Endodermal cell (in vitro differentiated cells): ENCODE measurements around the gene SDC1. TPM values are rescaled to one million over a fixed set of nuclear protein-coding genes. Genes with fewer than 3 reads are reported as not detected.

Source experiments
- DNase-seq: peaks from one replicate; pipeline ENCODE4 v3.0.0-alpha.2; 2017
- H3K27ac ChIP-seq: 2 replicates; pipeline ENCODE4 v1.5.1; 2013; ENCODE audit warnings: mild to moderate bottlenecking, low read depth, low read length, moderate library complexity
- H3K27me3 ChIP-seq: 2 replicates; pipeline ENCODE4 v1.6.1; 2013; ENCODE audit warnings: mild to moderate bottlenecking, low read length, moderate library complexity; ENCODE audit not compliant: insufficient read depth, control insufficient read depth, poor library complexity, severe bottlenecking
- H3K36me3 ChIP-seq: 2 replicates; pipeline ENCODE4 v1.7.0; 2013; ENCODE audit warnings: mild to moderate bottlenecking, low read length, moderate library complexity; ENCODE audit not compliant: control insufficient read depth, insufficient read depth
- H3K4me1 ChIP-seq: one replicate; pipeline ENCODE4 v1.7.0; 2013; ENCODE audit warnings: low read length; ENCODE audit not compliant: control insufficient read depth, insufficient read depth
- H3K4me3 ChIP-seq: 2 replicates; pipeline ENCODE4 v1.5.1; 2013; ENCODE audit warnings: mild to moderate bottlenecking, low read length, moderate library complexity
- H3K9ac ChIP-seq: 2 replicates; pipeline ENCODE4 v1.6.1; 2013; ENCODE audit warnings: mild to moderate bottlenecking, low read length, moderate library complexity; ENCODE audit not compliant: poor library complexity, severe bottlenecking; ENCODE audit errors: extremely low read depth
- H3K9me3 ChIP-seq: 2 replicates; pipeline ENCODE4 v1.6.1; 2013; ENCODE audit warnings: mild to moderate bottlenecking, low read length, moderate library complexity; ENCODE audit not compliant: control insufficient read depth
- H3K27ac Mint-ChIP-seq: 2 replicates; pipeline ENCODE4 v1.8.0; 2020; ENCODE audit warnings: mixed read lengths
- H3K27me3 Mint-ChIP-seq: 2 replicates; pipeline ENCODE4 v1.8.0; 2021; ENCODE audit warnings: mild to moderate bottlenecking, mixed read lengths; ENCODE audit not compliant: insufficient read depth
- H3K36me3 Mint-ChIP-seq: 2 replicates; pipeline ENCODE4 v1.8.0; 2020; ENCODE audit warnings: low read depth, mixed read lengths
- H3K4me1 Mint-ChIP-seq: 2 replicates; pipeline ENCODE4 v1.8.0; 2020; ENCODE audit warnings: mixed read lengths
- H3K4me3 Mint-ChIP-seq: 2 replicates; pipeline ENCODE4 v1.8.0; 2020; ENCODE audit warnings: mild to moderate bottlenecking, moderate library complexity, mixed read lengths
- H3K9me3 Mint-ChIP-seq: 2 replicates; pipeline ENCODE4 v1.8.0; 2020; ENCODE audit warnings: mild to moderate bottlenecking, mixed read lengths
- CTCF ChIP-seq: fragments of 200-600 bp; sonication (generic); conservative IDR thresholded peaks from 2 replicates; pipeline ENCODE4 v1.5.0; 2021; ENCODE audit warnings: antibody characterized with exemption, mild to moderate bottlenecking
- WGBS, 2 experiments: methylation state at CpG; one replicate each; pipeline versions ENCODE4 v1.1.5 to v1.1.7; 2013; ENCODE audit warnings: missing lambda C conversion rate in 2 of 2, mixed read lengths in 1 of 2; ENCODE audit not compliant: insufficient coverage in 1 of 2, insufficient read length in 1 of 2; 5-methylcytosine and 5-hydroxymethylcytosine counted together
- total RNA-seq, 2 donors: library from RNA; stranded (reverse); fragmentation: NEBNext Ultra II Directional in 1 of 2; extraction: Animal tissue kit (Norgen Biotek cat#: 25700) in 1 of 2; gene quantifications; 2 replicates in 1 of 2; 3 replicates in 1 of 2; pipeline ENCODE4 v1.2.1, GENCODE V29; 2021

The SDC1 gene
- total RNA-seq, 2 donors from 2014 or later: 12.7 to 19.2 TPM

- H3K4me3 ChIP-seq: no peak overlapping the region
Observed at GRCh38 chr2:20157193-20157891, 67.6 kb downstream of the SDC1 start.

DNA sequence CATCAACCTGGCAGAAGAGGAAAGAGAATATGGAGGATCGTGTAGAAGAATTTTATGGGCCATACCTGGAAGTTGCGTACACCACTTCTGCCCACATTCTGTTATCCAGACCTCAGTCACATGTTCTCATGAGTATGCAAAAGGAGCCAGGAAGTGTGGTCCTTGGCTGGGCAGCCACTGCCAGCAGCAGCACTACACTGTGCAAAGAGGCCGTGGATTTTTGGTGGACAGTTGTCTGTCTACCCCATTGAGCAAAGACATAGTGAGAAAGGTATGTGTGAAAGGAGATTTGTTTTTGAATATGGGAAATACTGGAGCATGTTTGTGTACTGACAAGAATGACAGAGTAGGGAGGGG is 68.1 kb downstream of the SDC1 start:
- H3K9ac ChIP-seq: no peak overlapping the region
- H3K27ac ChIP-seq: no peak overlapping the region
- no peaks in the 10 kb centered on the region for H3K27me3 ChIP-seq
- no peak overlapping the region for H3K27ac Mint-ChIP-seq
- H3K36me3 Mint-ChIP-seq: no peaks in the 10 kb centered on the region
- 92 to 97% methylated on average over 2 to 3 of the region's 3 CpGs for WGBS, 2 experiments
- H3K4me1 Mint-ChIP-seq: peaks cover 10% of the 10 kb centered on the region
- no peaks in the 10 kb centered on the region for H3K9me3 Mint-ChIP-seq
- DNase-seq: no peak
- no peak overlapping the region for H3K4me3 ChIP-seq
- no peak for TF ChIP-seq CTCF
- H3K36me3 ChIP-seq: no peaks in the 10 kb centered on the region
- H3K4me3 Mint-ChIP-seq: no peak overlapping the region
- H3K4me1 ChIP-seq: peaks cover 3% of the 10 kb centered on the region
- no peaks in the 10 kb centered on the region for H3K27me3 Mint-ChIP-seq
- no peaks in the 10 kb centered on the region for H3K9me3 ChIP-seq

More at GRCh38 chr2:20157193-20157891, 67.6 kb downstream of the SDC1 start:
- H3K36me3 ChIP-seq: no peaks in the 10 kb centered on the region
- Mint-ChIP-seq H3K4me3 (no peak overlapping the region), H3K27ac (no peak overlapping the region), H3K27me3 (no peaks in the 10 kb centered on the region), H3K4me1 (peaks cover 10% of the 10 kb centered on the region), H3K9me3 (no peaks in the 10 kb centered on the region), H3K36me3 (no peaks in the 10 kb centered on the region)
- no peak overlapping the region for H3K9ac ChIP-seq
- no peak overlapping the region for H3K27ac ChIP-seq
- H3K9me3 ChIP-seq: no peaks in the 10 kb centered on the region
- no peak for TF ChIP-seq CTCF
- H3K4me1 ChIP-seq: peaks cover 3% of the 10 kb centered on the region
- no peak for DNase-seq
- 90 to 91% methylated on average over 8 of the region's 8 CpGs for WGBS, 2 experiments
- no peaks in the 10 kb centered on the region for H3K27me3 ChIP-seq

DNA sequence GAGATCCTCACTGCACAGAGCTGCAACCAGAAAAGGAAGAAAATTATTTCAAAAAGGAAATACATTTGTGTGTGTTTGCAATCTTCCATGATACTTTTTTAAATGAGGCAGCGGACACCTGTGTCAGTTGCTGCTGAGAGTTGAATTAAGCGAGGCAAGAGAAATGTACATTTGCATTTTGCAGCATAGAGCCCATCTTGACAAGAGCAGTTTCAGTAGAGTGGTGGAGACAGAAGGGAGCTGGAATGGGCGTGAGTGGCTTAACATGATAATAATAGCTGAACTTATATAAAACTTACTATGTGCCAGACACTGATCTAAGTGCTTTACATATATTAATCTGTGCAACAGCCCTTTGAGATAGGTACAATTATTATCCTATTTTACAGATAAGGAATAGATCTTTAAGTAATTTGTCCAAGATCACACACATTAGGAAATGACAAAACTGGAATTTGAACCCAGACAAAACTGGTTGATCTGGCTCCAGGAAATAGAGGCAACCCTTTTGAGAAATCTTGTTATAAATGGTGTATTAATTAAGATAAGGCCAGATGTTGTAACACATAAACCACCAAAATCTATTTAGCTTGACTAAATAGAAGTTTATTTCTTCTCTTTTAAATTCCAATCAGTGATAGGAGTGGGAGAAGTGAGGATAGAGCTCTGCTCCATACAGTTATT is 68.7 kb downstream of the SDC1 start:
- DNase-seq: no peak
- no peak overlapping the region for H3K9ac ChIP-seq
- no peaks in the 10 kb centered on the region for H3K27me3 ChIP-seq
- H3K27ac ChIP-seq: no peak overlapping the region
- no peak overlapping the region for H3K4me3 ChIP-seq
- Mint-ChIP-seq H3K27ac (no peak overlapping the region), H3K4me3 (no peak overlapping the region), H3K9me3 (no peaks in the 10 kb centered on the region), H3K27me3 (no peaks in the 10 kb centered on the region), H3K36me3 (no peaks in the 10 kb centered on the region), H3K4me1 (peaks cover 14% of the 10 kb centered on the region)
- peaks cover 3% of the 10 kb centered on the region for H3K4me1 ChIP-seq
- 89 to 97% methylated on average over 3 of the region's 3 CpGs for WGBS, 2 experiments
- no peak for TF ChIP-seq CTCF
- H3K36me3 ChIP-seq: no peaks in the 10 kb centered on the region
- H3K9me3 ChIP-seq: no peaks in the 10 kb centered on the region
